ENCODE results near the gene KIF25.

Gene KIF25

GRCh38 chr6:168034537-168034936 is 37.1 kb downstream of the KIF25 start:
- no peak for TF ChIP-seq ZBTB7A (IDR thresholded peaks at IDR 0.05; ENCODE audit: low read depth)
- no peak for TF ChIP-seq NFIC (IDR thresholded peaks at IDR 0.05)
- no peak for TF ChIP-seq YY1 (IDR thresholded peaks at IDR 0.05; ENCODE audit: low read depth)
- TF ChIP-seq TEAD4 (IDR thresholded peaks at IDR 0.05): no peak
- no peak for TF ChIP-seq TAF1 (IDR thresholded peaks at IDR 0.05; ENCODE audit: low read depth)
- TF ChIP-seq, protein P1, sequence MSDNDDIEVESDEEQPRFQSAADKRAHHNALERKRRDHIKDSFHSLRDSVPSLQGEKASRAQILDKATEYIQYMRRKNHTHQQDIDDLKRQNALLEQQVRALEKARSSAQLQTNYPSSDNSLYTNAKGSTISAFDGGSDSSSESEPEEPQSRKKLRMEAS (IDR thresholded peaks at IDR 0.05): no peak
- no peak for TF ChIP-seq CEBPB (IDR thresholded peaks at IDR 0.05)
- no peak for TF ChIP-seq RAD21 (IDR thresholded peaks at IDR 0.05; ENCODE audit: low read depth)
- TF ChIP-seq TCF12 (IDR thresholded peaks at IDR 0.05; ENCODE audit: low read depth): no peak
- TF ChIP-seq, protein P2, sequence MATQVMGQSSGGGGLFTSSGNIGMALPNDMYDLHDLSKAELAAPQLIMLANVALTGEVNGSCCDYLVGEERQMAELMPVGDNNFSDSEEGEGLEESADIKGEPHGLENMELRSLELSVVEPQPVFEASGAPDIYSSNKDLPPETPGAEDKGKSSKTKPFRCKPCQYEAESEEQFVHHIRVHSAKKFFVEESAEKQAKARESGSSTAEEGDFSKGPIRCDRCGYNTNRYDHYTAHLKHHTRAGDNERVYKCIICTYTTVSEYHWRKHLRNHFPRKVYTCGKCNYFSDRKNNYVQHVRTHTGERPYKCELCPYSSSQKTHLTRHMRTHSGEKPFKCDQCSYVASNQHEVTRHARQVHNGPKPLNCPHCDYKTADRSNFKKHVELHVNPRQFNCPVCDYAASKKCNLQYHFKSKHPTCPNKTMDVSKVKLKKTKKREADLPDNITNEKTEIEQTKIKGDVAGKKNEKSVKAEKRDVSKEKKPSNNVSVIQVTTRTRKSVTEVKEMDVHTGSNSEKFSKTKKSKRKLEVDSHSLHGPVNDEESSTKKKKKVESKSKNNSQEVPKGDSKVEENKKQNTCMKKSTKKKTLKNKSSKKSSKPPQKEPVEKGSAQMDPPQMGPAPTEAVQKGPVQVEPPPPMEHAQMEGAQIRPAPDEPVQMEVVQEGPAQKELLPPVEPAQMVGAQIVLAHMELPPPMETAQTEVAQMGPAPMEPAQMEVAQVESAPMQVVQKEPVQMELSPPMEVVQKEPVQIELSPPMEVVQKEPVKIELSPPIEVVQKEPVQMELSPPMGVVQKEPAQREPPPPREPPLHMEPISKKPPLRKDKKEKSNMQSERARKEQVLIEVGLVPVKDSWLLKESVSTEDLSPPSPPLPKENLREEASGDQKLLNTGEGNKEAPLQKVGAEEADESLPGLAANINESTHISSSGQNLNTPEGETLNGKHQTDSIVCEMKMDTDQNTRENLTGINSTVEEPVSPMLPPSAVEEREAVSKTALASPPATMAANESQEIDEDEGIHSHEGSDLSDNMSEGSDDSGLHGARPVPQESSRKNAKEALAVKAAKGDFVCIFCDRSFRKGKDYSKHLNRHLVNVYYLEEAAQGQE (IDR thresholded peaks at IDR 0.05; ENCODE audit: low read depth): no peak
- TF ChIP-seq CREB1 (IDR thresholded peaks at IDR 0.05; ENCODE audit: low read depth): no peak

GRCh38 chr6:168035098-168035660 is 37.7 kb downstream of the KIF25 start:
- TF ChIP-seq EGR1 (IDR thresholded peaks at IDR 0.05) (no peak), YY1 (IDR thresholded peaks at IDR 0.05; ENCODE audit: low read depth) (no peak), TCF12 (IDR thresholded peaks at IDR 0.05; ENCODE audit: low read depth) (no peak), CEBPB (IDR thresholded peaks at IDR 0.05) (no peak), FOXM1 (IDR thresholded peaks at IDR 0.05; ENCODE audit: borderline replicate concordance, low read depth) (no peak), NFIC (IDR thresholded peaks at IDR 0.05) (no peak), ZBTB7A (IDR thresholded peaks at IDR 0.05; ENCODE audit: low read depth) (peak; percentile 69; the same call in 1 of the 2 replicates), TAF1 (IDR thresholded peaks at IDR 0.05; ENCODE audit: low read depth) (no peak), TEAD4 (IDR thresholded peaks at IDR 0.05) (peak; percentile 94)
- TF ChIP-seq, protein P1 (IDR thresholded peaks at IDR 0.05): peak; percentile 99

DNA sequence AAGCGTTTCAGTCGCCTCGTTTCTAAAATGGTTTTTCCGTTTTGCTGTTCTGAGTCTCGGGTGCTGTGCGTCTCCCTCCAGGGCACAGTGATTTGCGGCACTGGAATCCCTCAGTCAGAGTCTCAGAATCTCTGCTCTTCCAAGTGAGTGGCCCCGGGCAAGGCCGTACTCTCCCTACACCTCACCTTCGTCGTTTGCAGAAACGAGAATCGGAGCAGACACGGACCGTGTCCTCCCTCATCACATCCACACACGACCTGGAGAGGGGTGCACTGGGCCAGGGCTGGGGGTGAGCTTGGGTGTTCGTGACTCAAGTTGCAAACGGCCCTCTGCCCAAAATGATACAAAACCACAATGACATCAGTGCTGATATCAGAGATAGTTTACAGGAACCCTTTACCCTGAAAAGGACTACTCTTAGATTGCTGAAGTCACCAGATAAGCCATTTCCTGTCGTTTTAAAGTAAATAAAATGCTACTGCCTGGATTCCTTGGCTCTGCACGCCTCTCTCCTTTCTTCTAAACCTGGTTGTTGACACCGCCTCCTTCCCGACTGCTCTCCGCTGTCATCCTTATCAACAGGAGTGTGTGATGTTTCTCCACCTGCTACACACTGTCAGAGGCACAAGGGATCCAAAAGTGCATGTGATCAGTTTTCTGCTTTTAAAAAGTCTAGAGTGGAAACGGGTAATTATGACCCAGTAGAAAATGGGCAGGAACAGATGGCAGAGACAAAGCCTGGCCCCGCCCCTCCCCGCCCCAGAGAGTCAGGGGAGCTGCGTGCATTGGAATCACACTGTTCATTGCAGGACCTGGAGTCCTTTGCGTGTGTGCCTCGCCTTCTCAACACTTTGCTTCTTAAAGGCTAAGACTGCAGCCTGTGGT is 38.4 kb downstream of the KIF25 start:
- TF ChIP-seq CEBPB (IDR thresholded peaks at IDR 0.05) (no peak), TCF12 (IDR thresholded peaks at IDR 0.05; ENCODE audit: low read depth) (no peak), RAD21 (IDR thresholded peaks at IDR 0.05; ENCODE audit: low read depth) (no peak), ZBTB7A (IDR thresholded peaks at IDR 0.05; ENCODE audit: low read depth) (no peak), CREB1 (IDR thresholded peaks at IDR 0.05; ENCODE audit: low read depth) (no peak), TAF1 (IDR thresholded peaks at IDR 0.05; ENCODE audit: low read depth) (no peak), EGR1 (IDR thresholded peaks at IDR 0.05) (no peak), TEAD4 (IDR thresholded peaks at IDR 0.05) (no peak), FOXM1 (IDR thresholded peaks at IDR 0.05; ENCODE audit: borderline replicate concordance, low read depth) (no peak), NFIC (IDR thresholded peaks at IDR 0.05) (no peak), EP300 (IDR thresholded peaks at IDR 0.05; ENCODE audit: borderline replicate concordance) (no peak)

DNA sequence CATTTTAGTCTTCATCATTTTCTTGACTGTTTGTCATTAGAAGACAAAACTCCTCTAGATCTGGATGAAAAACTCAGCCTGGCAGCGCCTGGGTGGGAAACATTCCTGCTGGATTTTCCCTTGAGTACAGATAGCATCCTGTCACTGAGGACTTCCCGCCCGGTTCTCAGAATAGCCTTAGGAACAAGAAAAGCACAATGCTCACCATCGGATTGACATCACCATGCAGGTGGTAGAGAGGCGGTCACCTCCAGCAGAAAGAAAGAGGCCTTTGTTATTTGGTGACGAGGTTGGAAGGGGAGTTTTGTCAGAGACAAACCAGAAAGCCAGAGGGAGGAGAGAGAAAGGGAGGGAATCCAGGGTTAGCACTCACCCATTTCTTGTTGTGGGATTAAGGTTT is 39.8 kb downstream of the KIF25 start:
- TF ChIP-seq TAF1 (IDR thresholded peaks at IDR 0.05; ENCODE audit: low read depth) (no peak), NFIC (IDR thresholded peaks at IDR 0.05) (no peak), TCF12 (IDR thresholded peaks at IDR 0.05; ENCODE audit: low read depth) (no peak), YY1 (IDR thresholded peaks at IDR 0.05; ENCODE audit: low read depth) (no peak), EP300 (IDR thresholded peaks at IDR 0.05; ENCODE audit: borderline replicate concordance) (no peak), CEBPB (IDR thresholded peaks at IDR 0.05) (no peak)
- TF ChIP-seq, protein P1 (IDR thresholded peaks at IDR 0.05): no peak

DNA sequence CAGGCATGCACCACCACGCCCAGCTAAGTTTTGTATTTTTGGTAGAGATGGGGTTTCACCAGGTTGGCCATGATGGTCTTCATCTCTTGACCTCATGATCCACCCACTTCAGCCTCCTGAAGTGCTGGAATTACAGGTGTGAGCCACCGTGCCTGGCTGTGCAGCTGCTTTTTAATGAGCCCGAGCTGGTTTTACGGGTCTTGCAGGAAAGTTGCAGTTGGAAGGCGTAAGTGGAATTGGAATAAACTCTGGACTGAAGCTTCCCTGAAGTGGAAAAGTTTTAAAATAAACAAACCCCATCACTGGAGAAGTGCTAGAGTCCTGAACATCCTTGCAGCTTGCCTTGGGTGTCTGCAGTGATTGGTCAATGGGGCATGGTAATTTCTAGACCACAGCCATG is 40.4 kb downstream of the KIF25 start:
- TF ChIP-seq, protein P2 (IDR thresholded peaks at IDR 0.05; ENCODE audit: low read depth): no peak
- TF ChIP-seq RAD21 (IDR thresholded peaks at IDR 0.05; ENCODE audit: low read depth): no peak
- no peak for TF ChIP-seq EP300 (IDR thresholded peaks at IDR 0.05; ENCODE audit: borderline replicate concordance)
- no peak for TF ChIP-seq NFIC (IDR thresholded peaks at IDR 0.05)
- TF ChIP-seq TAF1 (IDR thresholded peaks at IDR 0.05; ENCODE audit: low read depth): no peak
- no peak for TF ChIP-seq FOXM1 (IDR thresholded peaks at IDR 0.05; ENCODE audit: borderline replicate concordance, low read depth)
- no peak for TF ChIP-seq EGR1 (IDR thresholded peaks at IDR 0.05)
- no peak for TF ChIP-seq YY1 (IDR thresholded peaks at IDR 0.05; ENCODE audit: low read depth)
- no peak for TF ChIP-seq ZBTB7A (IDR thresholded peaks at IDR 0.05; ENCODE audit: low read depth)
- TF ChIP-seq CREB1 (IDR thresholded peaks at IDR 0.05; ENCODE audit: low read depth): no peak
- TF ChIP-seq USF1 (IDR thresholded peaks at IDR 0.05): no peak
- TF ChIP-seq CEBPB (IDR thresholded peaks at IDR 0.05): no peak
- no peak for TF ChIP-seq TEAD4 (IDR thresholded peaks at IDR 0.05)
- TF ChIP-seq, protein P1 (IDR thresholded peaks at IDR 0.05): no peak
- no peak for TF ChIP-seq TCF12 (IDR thresholded peaks at IDR 0.05; ENCODE audit: low read depth)

Data from Ishikawa (cell line).